Suprapubic skin (tissue), 4 donors: ENCODE results near the gene UMAD1. TPM values are rescaled to one million over a fixed set of nuclear protein-coding genes. Genes with fewer than 3 reads are reported as not detected.

Experiments
- DNase-seq, 2 donors: peaks; one replicate each; pipeline ENCODE4 v3.0.0-alpha.2; 2019; ENCODE audit warnings: low spot score in 2 of 2
- H3K27ac ChIP-seq: fragments of 200-600 bp; sonication (generic); one replicate; pipeline ENCODE4 v1.5.1; 2019
- H3K27me3 ChIP-seq: fragments of 200-600 bp; sonication (generic); one replicate; pipeline ENCODE4 v1.5.1; 2019
- H3K36me3 ChIP-seq: fragments of 200-600 bp; sonication (generic); one replicate; pipeline ENCODE4 v1.5.1; 2019
- H3K4me1 ChIP-seq: fragments of 200-600 bp; sonication (generic); one replicate; pipeline ENCODE4 v1.5.1; 2019
- H3K4me3 ChIP-seq: fragments of 200-600 bp; sonication (generic); one replicate; pipeline ENCODE4 v1.5.1; 2019; ENCODE audit warnings: mild to moderate bottlenecking
- H3K9me3 ChIP-seq: fragments of 200-600 bp; sonication (generic); one replicate; pipeline ENCODE4 v1.5.1; 2019
- EP300 ChIP-seq: sonication (generic); formaldehyde crosslinking; IDR thresholded peaks from one replicate; pipeline ENCODE4 v1.6.1; 2017; ENCODE audit warnings: antibody characterized with exemption
- POLR2A ChIP-seq, 2 donors: fragments of 450-650 bp; IDR thresholded peaks; one replicate each; pipeline ENCODE4 v1.6.1; 2017; ENCODE audit warnings: antibody characterized with exemption in 2 of 2, mild to moderate bottlenecking in 2 of 2, moderate library complexity in 2 of 2
- POLR2AphosphoS5 ChIP-seq, 3 donors: sonication (generic); formaldehyde crosslinking; IDR thresholded peaks; one replicate each; pipeline ENCODE4 v1.6.1; 2017; ENCODE audit warnings: antibody characterized with exemption in 3 of 3
- WGBS: methylation state at CpG from one replicate; pipeline ENCODE4 v1.1.5; 2018; 5-methylcytosine and 5-hydroxymethylcytosine counted together
- total RNA-seq, 4 donors: library from RNA; depleted of rRNA; stranded (reverse); fragments of >200 nt; gene quantifications; one replicate each; pipeline ENCODE4 v1.1.0, GENCODE V29; 2016
- TF ChIP-seq, protein P1 (sequence below), 2 donors: fragments of 200-600 bp in 1 of 2; fragments of 450-650 bp in 1 of 2; sonication (generic) in 1 of 2; IDR thresholded peaks; one replicate each; pipeline ENCODE4 v1.5.1; 2016 to 2019; ENCODE audit warnings: antibody characterized with exemption in 2 of 2, mild to moderate bottlenecking in 1 of 2, moderate library complexity in 1 of 2

UMAD1 gene
- total RNA-seq, 4 donors from 2014 or later, result 9.3 to 28.9 (median 17.7) TPM

DNA sequence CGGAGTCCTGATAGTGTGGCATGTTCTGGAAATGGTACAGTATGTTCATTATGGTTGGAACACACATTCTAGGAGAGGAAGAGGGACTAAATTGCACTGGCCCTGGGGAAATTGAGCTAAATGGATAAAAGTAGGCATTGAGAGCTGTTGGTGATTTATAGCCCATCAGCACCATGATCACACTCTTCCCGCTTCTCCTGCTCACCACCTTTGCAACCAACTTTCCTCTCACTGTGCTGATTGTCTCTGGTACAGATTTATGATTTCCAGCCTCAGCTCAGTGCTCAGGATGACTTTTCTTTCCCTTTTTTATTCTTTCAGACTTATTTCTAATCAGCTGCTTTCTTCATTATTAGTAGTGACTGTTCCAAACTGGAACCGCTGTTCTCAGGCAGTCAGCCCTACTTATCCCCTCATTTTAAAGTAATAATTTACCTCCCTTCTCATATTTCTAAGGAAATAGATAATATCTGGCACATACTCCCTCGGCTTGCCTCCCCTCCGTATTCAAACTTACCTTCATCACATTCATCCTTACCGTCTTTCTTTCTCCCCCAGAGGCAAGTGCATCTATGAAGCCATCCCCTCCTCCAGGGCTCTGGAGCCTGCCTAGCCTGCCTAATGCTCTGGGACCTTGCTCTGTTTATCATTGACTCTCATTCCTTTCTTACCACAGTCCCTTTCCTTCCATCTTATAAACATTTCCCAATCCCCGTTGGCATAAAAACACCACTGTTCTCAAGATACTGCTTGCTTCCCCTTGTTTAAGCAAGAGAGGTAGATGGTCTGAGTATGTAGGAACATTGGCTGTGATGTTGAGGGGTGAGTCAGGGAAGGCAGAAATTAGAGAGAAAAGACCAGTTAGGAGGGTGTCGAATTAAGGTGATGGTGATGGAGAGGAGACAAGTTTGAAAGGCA, 129.4 kb downstream of the UMAD1 start:
- Histone ChIP-seq H3K36me3 (no peaks in the 10 kb centered on the region), H3K4me3 (no peak overlapping the region), H3K4me1 (peaks cover 40% of the 10 kb centered on the region), H3K27me3 (no peaks in the 10 kb centered on the region), H3K9me3 (no peaks in the 10 kb centered on the region), H3K27ac (no peak overlapping the region)
- 84% methylated on average over 8 of the region's 8 CpGs for WGBS
- TF ChIP-seq POLR2AphosphoS5 (IDR thresholded peaks at IDR 0.05) (no peak), EP300 (no peak), POLR2A (IDR thresholded peaks at IDR 0.05) (no peak)
- TF ChIP-seq, protein P1, sequence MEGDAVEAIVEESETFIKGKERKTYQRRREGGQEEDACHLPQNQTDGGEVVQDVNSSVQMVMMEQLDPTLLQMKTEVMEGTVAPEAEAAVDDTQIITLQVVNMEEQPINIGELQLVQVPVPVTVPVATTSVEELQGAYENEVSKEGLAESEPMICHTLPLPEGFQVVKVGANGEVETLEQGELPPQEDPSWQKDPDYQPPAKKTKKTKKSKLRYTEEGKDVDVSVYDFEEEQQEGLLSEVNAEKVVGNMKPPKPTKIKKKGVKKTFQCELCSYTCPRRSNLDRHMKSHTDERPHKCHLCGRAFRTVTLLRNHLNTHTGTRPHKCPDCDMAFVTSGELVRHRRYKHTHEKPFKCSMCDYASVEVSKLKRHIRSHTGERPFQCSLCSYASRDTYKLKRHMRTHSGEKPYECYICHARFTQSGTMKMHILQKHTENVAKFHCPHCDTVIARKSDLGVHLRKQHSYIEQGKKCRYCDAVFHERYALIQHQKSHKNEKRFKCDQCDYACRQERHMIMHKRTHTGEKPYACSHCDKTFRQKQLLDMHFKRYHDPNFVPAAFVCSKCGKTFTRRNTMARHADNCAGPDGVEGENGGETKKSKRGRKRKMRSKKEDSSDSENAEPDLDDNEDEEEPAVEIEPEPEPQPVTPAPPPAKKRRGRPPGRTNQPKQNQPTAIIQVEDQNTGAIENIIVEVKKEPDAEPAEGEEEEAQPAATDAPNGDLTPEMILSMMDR (IDR thresholded peaks at IDR 0.05), result no peak
- no peak for DNase-seq

DNA sequence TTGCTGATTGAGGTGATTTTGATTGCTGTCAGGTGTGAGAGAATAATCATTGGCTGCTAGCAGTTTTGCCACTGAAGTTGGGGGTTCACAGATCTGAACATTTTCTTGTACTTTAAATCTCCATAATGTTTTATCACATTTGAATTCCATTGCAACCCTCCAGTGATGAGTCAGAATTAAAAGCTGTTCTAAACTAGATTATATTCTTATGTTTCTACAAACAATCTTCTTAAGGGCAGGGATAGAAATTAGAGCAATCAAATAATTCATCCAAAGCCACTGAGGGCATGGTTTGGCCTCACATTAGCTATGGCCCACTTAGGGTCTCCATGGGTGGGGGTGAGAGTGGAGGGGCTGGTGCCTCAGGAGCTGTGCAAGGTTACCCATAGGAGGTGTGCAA, 130.9 kb downstream of the UMAD1 start:
- Histone ChIP-seq H3K4me1 (peaks cover 35% of the 10 kb centered on the region), H3K27me3 (no peaks in the 10 kb centered on the region)
- TF ChIP-seq POLR2A (IDR thresholded peaks at IDR 0.05) (no peak), POLR2AphosphoS5 (IDR thresholded peaks at IDR 0.05) (no peak), EP300 (no peak)
- TF ChIP-seq, protein P1 (IDR thresholded peaks at IDR 0.05), result no peak

DNA sequence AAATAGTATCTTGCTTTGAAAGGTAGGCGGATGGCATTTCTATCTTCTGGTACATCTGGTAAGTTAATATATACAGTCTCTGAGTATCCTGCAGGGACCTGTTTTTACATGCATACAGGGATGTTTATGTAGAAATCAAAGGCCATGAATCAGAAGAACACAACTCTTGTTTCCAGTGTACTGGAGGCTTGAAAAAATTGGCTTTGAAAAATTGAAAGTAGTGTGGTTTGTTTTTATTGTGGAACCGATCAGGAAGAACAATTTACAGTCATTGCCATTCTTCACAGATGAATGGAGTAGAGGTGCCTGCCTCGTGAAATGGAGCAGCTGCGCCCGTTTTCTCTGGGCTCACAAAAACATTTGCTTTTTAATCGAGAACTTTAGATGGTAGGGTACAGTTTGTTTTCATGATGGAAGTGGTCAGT, 131.9 kb downstream of the UMAD1 start:
- 50% methylated on average over 6 of the region's 6 CpGs for WGBS
- peaks cover 35% of the 10 kb centered on the region for H3K4me1 ChIP-seq
- no peaks in the 10 kb centered on the region for H3K9me3 ChIP-seq
- H3K27ac ChIP-seq, result peak overlapping the region; percentile 67
- H3K27me3 ChIP-seq, result no peaks in the 10 kb centered on the region
- peak overlapping the region; percentile 13 for H3K4me3 ChIP-seq
- TF ChIP-seq, protein P1 (IDR thresholded peaks at IDR 0.05), result no peak
- no peak for TF ChIP-seq EP300
- TF ChIP-seq POLR2A (IDR thresholded peaks at IDR 0.05), result no peak
- no peaks in the 10 kb centered on the region for H3K36me3 ChIP-seq
- DNase-seq, result no peak

More for the DNA sequence above, 130.9 kb downstream of the UMAD1 start:
- peak overlapping the region; percentile 4 for H3K27ac ChIP-seq
- H3K36me3 ChIP-seq, result no peaks in the 10 kb centered on the region
- no peaks in the 10 kb centered on the region for H3K9me3 ChIP-seq
- H3K4me3 ChIP-seq, result no peak overlapping the region
- DNase-seq, result no peak

- TF ChIP-seq, protein P1 (IDR thresholded peaks at IDR 0.05), result no peak
- no peak for TF ChIP-seq POLR2A (IDR thresholded peaks at IDR 0.05)
- TF ChIP-seq EP300, result no peak
- TF ChIP-seq POLR2AphosphoS5 (IDR thresholded peaks at IDR 0.05), result no peak
- no peaks in the 10 kb centered on the region for H3K36me3 ChIP-seq
- peak overlapping the region; percentile 67 for H3K27ac ChIP-seq
- H3K4me3 ChIP-seq, result no peak overlapping the region
- H3K27me3 ChIP-seq, result no peaks in the 10 kb centered on the region
- H3K4me1 ChIP-seq, result peaks cover 29% of the 10 kb centered on the region
- WGBS, result 70% methylated on average over 3 of the region's 3 CpGs
- no peak for DNase-seq
- H3K9me3 ChIP-seq, result no peaks in the 10 kb centered on the region
Measured at GRCh38 chr7:7773334-7774309, 133.1 kb downstream of the UMAD1 start.
